Activated CD8-positive, alpha-beta memory T cell treated with anti-CD3 and anti-CD28 coated beads, Interleukin-2, amount 50 U/mL, for 24 hours (primary cell): ENCODE data around the gene NUDT16.
"Not testable (repeated sequence)": the region's sequence is repeated elsewhere in the genome, so short reads cannot be mapped to it uniquely, and the experiment has no call there.

Experiments used
- DNase-seq: peaks from one replicate; pipeline ENCODE4 v3.0.0-alpha.2; 2020; ENCODE audit errors: extremely low read depth

The NUDT16 gene

GRCh38 chr3:131381445-131382291 is at the start of gene NUDT16:
TSS of gene NUDT16 (plus strand) at chr3:131381774. CDS start at chr3:131381805, 31 bp downstream.
- peak; percentile 86 for DNase-seq

GRCh38 chr3:131338948-131339640 is 42.5 kb upstream of the NUDT16 start:
- DNase-seq = no peak

- no peak for DNase-seq
Measured at GRCh38 chr3:131341761-131342160, 39.8 kb upstream of the NUDT16 start.

- DNase-seq = no peak
Measured at GRCh38 chr3:131348911-131349310, 32.7 kb upstream of the NUDT16 start.

GRCh38 chr3:131349454-131349853 is 32.1 kb upstream of the NUDT16 start:
- no peak for DNase-seq

- DNase-seq = no peak
Measured at GRCh38 chr3:131349946-131350347, 31.6 kb upstream of the NUDT16 start.

- DNase-seq = no peak
Measured at GRCh38 chr3:131350506-131350905, 31.1 kb upstream of the NUDT16 start.

- no peak for DNase-seq
Measured at GRCh38 chr3:131353016-131353877, 28.3 kb upstream of the NUDT16 start.

GRCh38 chr3:131353986-131354385 is 27.6 kb upstream of the NUDT16 start:
- no peak for DNase-seq

- DNase-seq = no peak
Measured at GRCh38 chr3:131356006-131356595, 25.5 kb upstream of the NUDT16 start.

GRCh38 chr3:131357275-131357674 is 24.3 kb upstream of the NUDT16 start:
- DNase-seq = no peak

GRCh38 chr3:131360191-131360755 is 21.3 kb upstream of the NUDT16 start:
- DNase-seq = no peak

GRCh38 chr3:131361066-131361463 is 20.5 kb upstream of the NUDT16 start:
- DNase-seq = not testable (repeated sequence)

GRCh38 chr3:131361464-131362421 is 19.8 kb upstream of the NUDT16 start:
- DNase-seq = no peak

- DNase-seq = no peak
Measured at GRCh38 chr3:131363275-131363674, 18.3 kb upstream of the NUDT16 start.

- DNase-seq = no peak
Measured at GRCh38 chr3:131370935-131371687, 10.5 kb upstream of the NUDT16 start.

- DNase-seq = no peak
Measured at GRCh38 chr3:131371688-131372066, 9.9 kb upstream of the NUDT16 start.

GRCh38 chr3:131374741-131375140 is 6.8 kb upstream of the NUDT16 start:
- no peak for DNase-seq

- not testable (repeated sequence) for DNase-seq
Measured at GRCh38 chr3:131380821-131381444, 641 bp upstream of the NUDT16 start.
